T-cell (primary cell): ENCODE data around the gene CENPO. TPM values are rescaled to one million over a fixed set of nuclear protein-coding genes. Genes with fewer than 3 reads are reported as not detected.

Experiments
- total RNA-seq, 35 experiments: library from RNA in 6 of 35; stranded (reverse) in 6 of 35; fragments of 120-200 nt in 1 of 35; gene quantifications; one replicate each; pipeline versions ENCODE4 v1.2.1 to v1.2.4 and lab custom pipeline; 2013 to 2026

CENPO gene
- total RNA-seq, 5 donors from 2014 or later (not counting 1 experiment from before 2014, with no cell fraction given): 4.8 to 8.4 (median 6.4) TPM

Other genes starting within 250 kb of the CENPO start
- 10 to 100 TPM; 13.6 to 20.1 (median 14.9) TPM for gene PTRHD1, start within 50 bp of the CENPO start, total RNA-seq
- gene ADCY3, start 126.8 kb downstream of the CENPO start, total RNA-seq: 10 to 100 TPM; 21.4 to 35.6 (median 32.8) TPM
- gene DNAJC27, start 178.5 kb downstream of the CENPO start, total RNA-seq: 10 to 100 TPM; 10.0 to 15.2 (median 12.7) TPM
- under 1 TPM in 3 of 5 donors, not detected in 2; 0.09 to 0.10 (median 0.09) TPM for gene EFR3B, start 248.7 kb downstream of the CENPO start, total RNA-seq